ENCODE measurements around the gene N4BP2L1. TPM values are rescaled to one million over a fixed set of nuclear protein-coding genes. Genes with fewer than 3 reads are reported as not detected.

Gene N4BP2L1
- total RNA-seq, 4 donors from 2014 or later: 7.4 to 44.1 (median 21.5) TPM

DNA sequence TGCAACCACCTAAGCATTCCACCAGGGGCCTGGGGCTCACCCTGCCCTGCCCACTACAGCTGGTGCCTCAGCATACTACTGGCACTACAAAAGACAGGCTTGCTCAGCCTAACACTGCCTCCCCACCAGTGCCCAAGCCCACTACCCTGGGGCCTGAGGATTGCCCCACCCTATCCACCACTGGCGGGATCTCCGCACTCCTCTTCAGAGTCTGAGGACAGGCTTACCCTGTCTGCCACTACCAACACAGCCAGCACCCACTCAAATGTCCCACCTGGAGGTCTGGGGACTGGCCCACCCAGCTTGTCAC, 27.6 kb upstream of the N4BP2L1 start:
- peaks cover 0 to 20% of the 10 kb centered on the region in 2 donors for H3K9me3 ChIP-seq
- no peak for TF ChIP-seq POLR2A (IDR thresholded peaks at IDR 0.05)
- TF ChIP-seq, protein P1, sequence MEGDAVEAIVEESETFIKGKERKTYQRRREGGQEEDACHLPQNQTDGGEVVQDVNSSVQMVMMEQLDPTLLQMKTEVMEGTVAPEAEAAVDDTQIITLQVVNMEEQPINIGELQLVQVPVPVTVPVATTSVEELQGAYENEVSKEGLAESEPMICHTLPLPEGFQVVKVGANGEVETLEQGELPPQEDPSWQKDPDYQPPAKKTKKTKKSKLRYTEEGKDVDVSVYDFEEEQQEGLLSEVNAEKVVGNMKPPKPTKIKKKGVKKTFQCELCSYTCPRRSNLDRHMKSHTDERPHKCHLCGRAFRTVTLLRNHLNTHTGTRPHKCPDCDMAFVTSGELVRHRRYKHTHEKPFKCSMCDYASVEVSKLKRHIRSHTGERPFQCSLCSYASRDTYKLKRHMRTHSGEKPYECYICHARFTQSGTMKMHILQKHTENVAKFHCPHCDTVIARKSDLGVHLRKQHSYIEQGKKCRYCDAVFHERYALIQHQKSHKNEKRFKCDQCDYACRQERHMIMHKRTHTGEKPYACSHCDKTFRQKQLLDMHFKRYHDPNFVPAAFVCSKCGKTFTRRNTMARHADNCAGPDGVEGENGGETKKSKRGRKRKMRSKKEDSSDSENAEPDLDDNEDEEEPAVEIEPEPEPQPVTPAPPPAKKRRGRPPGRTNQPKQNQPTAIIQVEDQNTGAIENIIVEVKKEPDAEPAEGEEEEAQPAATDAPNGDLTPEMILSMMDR (IDR thresholded peaks at IDR 0.05): no peak
- DNase-seq: no peak
- no peaks in the 10 kb centered on the region for H3K4me1 ChIP-seq
- H3K27me3 ChIP-seq: no peaks in the 10 kb centered on the region
- no peak overlapping the region for H3K27ac ChIP-seq
- no peaks in the 10 kb centered on the region for H3K36me3 ChIP-seq
- no peak overlapping the region for H3K4me3 ChIP-seq
- intact Hi-C loops (cut with DNase I; ENCODE audit: low total_unique reads): no loop called here

- no peak overlapping the region for H3K4me3 ChIP-seq
- no peak for DNase-seq
- no peak overlapping the region for H3K27ac ChIP-seq
- intact Hi-C loops (cut with DNase I; ENCODE audit: low total_unique reads): no loop called here
- no peak for TF ChIP-seq POLR2A (IDR thresholded peaks at IDR 0.05)
- TF ChIP-seq, protein P1 (IDR thresholded peaks at IDR 0.05): no peak
- no peaks in the 10 kb centered on the region for H3K4me1 ChIP-seq
- no peaks in the 10 kb centered on the region for H3K27me3 ChIP-seq
- peaks cover 0 to 19% of the 10 kb centered on the region in 2 donors for H3K9me3 ChIP-seq
- no peaks in the 10 kb centered on the region for H3K36me3 ChIP-seq
Measured at GRCh38 chr13:32454886-32455593, 27.1 kb upstream of the N4BP2L1 start.

GRCh38 chr13:32453981-32454380, 26.1 kb upstream of the N4BP2L1 start:
- Histone ChIP-seq H3K9me3 (peaks cover 0 to 19% of the 10 kb centered on the region in 2 donors), H3K36me3 (no peaks in the 10 kb centered on the region), H3K4me3 (no peak overlapping the region), H3K27ac (no peak overlapping the region), H3K4me1 (no peaks in the 10 kb centered on the region), H3K27me3 (no peaks in the 10 kb centered on the region)
- intact Hi-C loops (cut with DNase I; ENCODE audit: low total_unique reads): no loop called here
- DNase-seq: no peak
- TF ChIP-seq POLR2A (IDR thresholded peaks at IDR 0.05): no peak
- TF ChIP-seq, protein P1 (IDR thresholded peaks at IDR 0.05): no peak

- no peaks in the 10 kb centered on the region for H3K36me3 ChIP-seq
- intact Hi-C loops (cut with DNase I; ENCODE audit: low total_unique reads): no loop called here
Measured at GRCh38 chr13:32448972-32449371, 21.0 kb upstream of the N4BP2L1 start.

GRCh38 chr13:32447894-32448623, 20.1 kb upstream of the N4BP2L1 start:
- no peak for DNase-seq
- H3K27me3 ChIP-seq: no peaks in the 10 kb centered on the region
- no peaks in the 10 kb centered on the region for H3K4me1 ChIP-seq
- intact Hi-C loops (cut with DNase I; ENCODE audit: low total_unique reads): no loop called here
- H3K4me3 ChIP-seq: no peak overlapping the region
- no peak overlapping the region for H3K27ac ChIP-seq
- H3K36me3 ChIP-seq: no peaks in the 10 kb centered on the region
- TF ChIP-seq POLR2A (IDR thresholded peaks at IDR 0.05): no peak
- TF ChIP-seq, protein P1 (IDR thresholded peaks at IDR 0.05): no peak
- H3K9me3 ChIP-seq: no peaks in the 10 kb centered on the region

More at GRCh38 chr13:32448972-32449371, 21.0 kb upstream of the N4BP2L1 start:
- H3K27me3 ChIP-seq: no peaks in the 10 kb centered on the region
- TF ChIP-seq, protein P1 (IDR thresholded peaks at IDR 0.05): no peak
- TF ChIP-seq POLR2A (IDR thresholded peaks at IDR 0.05): no peak
- no peak for DNase-seq
- H3K9me3 ChIP-seq: no peaks in the 10 kb centered on the region
- H3K4me3 ChIP-seq: no peak overlapping the region
- H3K4me1 ChIP-seq: no peaks in the 10 kb centered on the region
- H3K27ac ChIP-seq: no peak overlapping the region

All from uterus (tissue), 4 donors.